HepG2 (cell line): Measurements from ENCODE around the gene RHBG. TPM values are rescaled to one million over a fixed set of nuclear protein-coding genes. Genes with fewer than 3 reads are reported as not detected.

Experiments
- ATF5 ChIP-seq: sonication (generic); formaldehyde crosslinking; IDR thresholded peaks from 2 replicates; pipeline ENCODE4 v1.4.0; 2020; ENCODE audit warnings: mild to moderate bottlenecking, low read depth, missing genetic modification reagents
- ATF7-NPFF ChIP-seq: sonication (generic); formaldehyde crosslinking; IDR thresholded peaks from 2 replicates; pipeline ENCODE4 v1.8.1; 2023; ENCODE audit warnings: mild to moderate bottlenecking, low read depth, missing genetic modification reagents, moderate library complexity
- BCL6 ChIP-seq: IDR thresholded peaks from 2 replicates; pipeline ENCODE4 v1.6.1; 2016; ENCODE audit warnings: missing genetic modification reagents, missing compliant biosample characterization
- ETV6 ChIP-seq: sonication (generic); formaldehyde crosslinking; conservative IDR thresholded peaks from 2 replicates; pipeline ENCODE4 v1.4.0; 2020; ENCODE audit warnings: missing genetic modification reagents
- GATAD2A ChIP-seq: IDR thresholded peaks from 2 replicates; pipeline ENCODE4 v1.6.1; 2016
- HNRNPUL1 ChIP-seq: fragments of 200-400 bp; formaldehyde crosslinking; IDR thresholded peaks from 2 replicates; pipeline ENCODE4 v1.6.1; 2017; ENCODE audit warnings: low read depth, mild to moderate bottlenecking, low read length, moderate library complexity
- LBX2 ChIP-seq: sonication (generic); formaldehyde crosslinking; IDR thresholded peaks from 2 replicates; pipeline ENCODE4 v1.5.0; 2020; ENCODE audit warnings: missing genetic modification reagents, mild to moderate bottlenecking, borderline replicate concordance
- MBNL3 ChIP-seq: fragments of 250-450 bp; sonication (Bioruptor Pico); conservative IDR thresholded peaks from 2 replicates; pipeline ENCODE4 v1.8.0; 2022; ENCODE audit warnings: mild to moderate bottlenecking, inconsistent platforms
- MED13 ChIP-seq: sonication (generic); formaldehyde crosslinking; IDR thresholded peaks from 2 replicates; pipeline ENCODE4 v1.5.0; 2020; ENCODE audit warnings: missing genetic modification reagents
- NCOA2 ChIP-seq: sonication (generic); formaldehyde crosslinking; IDR thresholded peaks from 2 replicates; pipeline ENCODE4 v1.8.0; 2022; ENCODE audit warnings: inconsistent platforms
- PHF21A ChIP-seq: sonication (generic); formaldehyde crosslinking; IDR thresholded peaks from 2 replicates; pipeline ENCODE4 v1.5.0; 2020; ENCODE audit warnings: mild to moderate bottlenecking, missing genetic modification reagents
- SMYD3 ChIP-seq: sonication (generic); formaldehyde crosslinking; IDR thresholded peaks from 2 replicates; pipeline ENCODE4 v1.8.1; 2023; ENCODE audit warnings: mild to moderate bottlenecking, missing genetic modification reagents
- SNAPC5 ChIP-seq: sonication (generic); formaldehyde crosslinking; IDR thresholded peaks from 2 replicates; pipeline ENCODE4 v1.8.1; 2023; ENCODE audit warnings: mild to moderate bottlenecking, missing genetic modification reagents, borderline replicate concordance
- SRSF9 ChIP-seq: fragments of 200-400 bp; formaldehyde crosslinking; IDR thresholded peaks from 2 replicates; pipeline ENCODE4 v1.6.1; 2018; ENCODE audit warnings: borderline replicate concordance, mild to moderate bottlenecking, low read depth, low read length; ENCODE audit not compliant: insufficient read depth, poor library complexity, severe bottlenecking
- STAG1 ChIP-seq: sonication (generic); formaldehyde crosslinking; IDR thresholded peaks from 2 replicates; pipeline ENCODE4 v1.4.0; 2020; ENCODE audit warnings: missing genetic modification reagents
- ZBTB4 ChIP-seq: sonication (generic); formaldehyde crosslinking; IDR thresholded peaks from 2 replicates; pipeline ENCODE4 v1.4.0; 2020; ENCODE audit warnings: missing genetic modification reagents, mild to moderate bottlenecking, borderline replicate concordance
- ZFP41 ChIP-seq: sonication (generic); formaldehyde crosslinking; IDR thresholded peaks from 2 replicates; pipeline ENCODE4 v1.4.0; 2020; ENCODE audit warnings: mild to moderate bottlenecking, missing genetic modification reagents, borderline replicate concordance
- ZNF136 ChIP-seq: sonication (generic); formaldehyde crosslinking; IDR thresholded peaks from 2 replicates; pipeline ENCODE4 v1.8.1; 2022; ENCODE audit warnings: low read depth, mild to moderate bottlenecking, moderate library complexity, missing genetic modification reagents
- ZNF20 ChIP-seq: sonication (generic); formaldehyde crosslinking; IDR thresholded peaks from 2 replicates; pipeline ENCODE4 v1.4.0; 2020; ENCODE audit warnings: mild to moderate bottlenecking, moderate library complexity, missing genetic modification reagents
- ZNF205 ChIP-seq: IDR thresholded peaks from 2 replicates; pipeline ENCODE4 v1.6.1; 2018; ENCODE audit warnings: missing biosample characterization, missing genetic modification reagents
- ZNF224 ChIP-seq: sonication (generic); formaldehyde crosslinking; IDR thresholded peaks from 2 replicates; pipeline ENCODE4 v1.5.0; 2020; ENCODE audit warnings: mild to moderate bottlenecking, missing genetic modification reagents
- ZNF232 ChIP-seq: sonication (generic); formaldehyde crosslinking; IDR thresholded peaks from 2 replicates; pipeline ENCODE4 v1.4.0; 2020; ENCODE audit warnings: missing genetic modification reagents, borderline replicate concordance
- ZNF331 ChIP-seq: sonication (generic); formaldehyde crosslinking; IDR thresholded peaks from 2 replicates; pipeline ENCODE4 v1.4.0; 2020; ENCODE audit warnings: missing genetic modification reagents
- ZNF33B ChIP-seq: sonication (generic); formaldehyde crosslinking; IDR thresholded peaks from 2 replicates; pipeline ENCODE4 v1.5.1; 2020; ENCODE audit warnings: mild to moderate bottlenecking, missing genetic modification reagents
- ZNF572 ChIP-seq: sonication (generic); formaldehyde crosslinking; IDR thresholded peaks from 2 replicates; pipeline ENCODE4 v1.5.1; 2020; ENCODE audit warnings: mild to moderate bottlenecking, missing genetic modification reagents
- ZNF619 ChIP-seq: sonication (generic); formaldehyde crosslinking; IDR thresholded peaks from 2 replicates; pipeline ENCODE4 v1.4.0; 2020; ENCODE audit warnings: mild to moderate bottlenecking, missing genetic modification reagents
- ZNF790 ChIP-seq: sonication (generic); formaldehyde crosslinking; IDR thresholded peaks from 2 replicates; pipeline ENCODE4 v1.8.0; 2022; ENCODE audit warnings: missing genetic modification reagents, mild to moderate bottlenecking, borderline replicate concordance
- polyA plus RNA-seq, 8 experiments: library from polyadenylated mRNA; depleted of rRNA in 3 of 8; stranded (reverse) in 7 of 8; unstranded in 1 of 8; fragments of >200 nt; fragmentation: Illumina TruSeq in 4 of 8; extraction: Trizol in 4 of 8; gene quantifications; 2 replicates each; pipeline versions ENCODE4 v1.2.1 to v1.2.3, GENCODE V29; 2011 to 2016; ENCODE audit warnings: low read depth in 4 of 8, missing spikeins in 1 of 8, mixed read lengths in 1 of 8; ENCODE audit not compliant: insufficient read depth in 1 of 8
- total RNA-seq, 5 experiments: library from RNA; depleted of rRNA; stranded (reverse); fragments of >200 nt; fragmentation: Illumina TruSeq; extraction: Trizol; gene quantifications; 2 replicates each; pipeline ENCODE4 v1.2.3, GENCODE V29; 2016; ENCODE audit warnings: low read depth in 1 of 5

The RHBG gene
- total and polyA plus RNA-seq, 2 of the 13 experiments (the other 11 are each of a cell fraction or from before 2014, with no cell fraction given): 61.8 to 73.5 TPM

- no peak for TF ChIP-seq ZNF20 (CRISPR knock-in tag)
- TF ChIP-seq HNRNPUL1: no peak
- no peak for TF ChIP-seq ZNF572 (CRISPR knock-in tag)
- no peak for TF ChIP-seq ZNF790
- peak; percentile 69; the same call in 1 of the 2 replicates for TF ChIP-seq ZNF205
- peak; percentile 88; the same call in 1 of the 2 replicates for TF ChIP-seq ZNF224 (CRISPR knock-in tag)
- peak; percentile 47 for TF ChIP-seq BCL6
- TF ChIP-seq ZNF33B (CRISPR knock-in tag): 0 out of 2 replicates have a peak, but pooled peaks have one; percentile 25
- no peak for TF ChIP-seq STAG1 (CRISPR knock-in tag)
- TF ChIP-seq LBX2: no peak; the same call in 1 of the 2 replicates
- TF ChIP-seq ATF5 (CRISPR knock-in tag): no peak
- no peak for TF ChIP-seq ETV6 (CRISPR knock-in tag)
- no peak for TF ChIP-seq MBNL3 (CRISPR knock-in tag)
- TF ChIP-seq ZNF232: peak; percentile 54; the same call in 1 of the 2 replicates
- no peak for TF ChIP-seq ZNF136 (CRISPR knock-in tag)
- no peak for TF ChIP-seq SNAPC5 (CRISPR knock-in tag)
- peak; percentile 81 for TF ChIP-seq MED13 (CRISPR knock-in tag)
- peak; percentile 54; the same call in 1 of the 2 replicates for TF ChIP-seq ATF7-NPFF (CRISPR knock-in tag)
- TF ChIP-seq ZNF331: peak; percentile 63
- no peak for TF ChIP-seq ZBTB4 (CRISPR knock-in tag)
- no peak; the same call in none of the 2 replicates for TF ChIP-seq NCOA2
- no peak for TF ChIP-seq ZFP41
- no peak for TF ChIP-seq SMYD3 (CRISPR knock-in tag)
- no peak for TF ChIP-seq ZNF619 (CRISPR knock-in tag)
- peak; percentile 56 for TF ChIP-seq GATAD2A (CRISPR knock-in tag)
- no peak for TF ChIP-seq SRSF9
- no peak for TF ChIP-seq PHF21A (CRISPR knock-in tag)
Measured at GRCh38 chr1:156368889-156369684, at the start of gene RHBG (continued).
